SJCRH30 (cell line): ENCODE data around the gene MYBPH. TPM values are rescaled to one million over a fixed set of nuclear protein-coding genes. Genes with fewer than 3 reads are reported as not detected.

Experiments
- DNase-seq, 2 experiments: peaks; one replicate each; pipeline ENCODE4 v3.0.0-alpha.2; 2015 to 2020
- H3K27ac ChIP-seq: fragments of 250-450 bp; sonication (Bioruptor Pico); 2 replicates; pipeline ENCODE4 v1.5.1; 2020; ENCODE audit warnings: mild to moderate bottlenecking, moderate library complexity
- H3K27me3 ChIP-seq: fragments of 250-450 bp; sonication (Bioruptor Pico); 2 replicates; pipeline ENCODE4 v1.5.1; 2020; ENCODE audit warnings: mild to moderate bottlenecking, moderate library complexity
- H3K36me3 ChIP-seq: fragments of 250-450 bp; sonication (Bioruptor Pico); 2 replicates; pipeline ENCODE4 v1.5.1; 2020; ENCODE audit warnings: mild to moderate bottlenecking, moderate library complexity
- H3K4me1 ChIP-seq: fragments of 250-450 bp; sonication (Bioruptor Pico); 2 replicates; pipeline ENCODE4 v1.5.1; 2020; ENCODE audit warnings: mild to moderate bottlenecking, moderate library complexity
- H3K4me3 ChIP-seq: fragments of 250-450 bp; sonication (Bioruptor Pico); 2 replicates; pipeline ENCODE4 v1.5.1; 2020; ENCODE audit warnings: mild to moderate bottlenecking, moderate library complexity
- H3K9me3 ChIP-seq: fragments of 250-450 bp; sonication (Bioruptor Pico); replicated peaks from 2 replicates; pipeline ENCODE4 v1.5.1; 2020; ENCODE audit warnings: mild to moderate bottlenecking, moderate library complexity
- total RNA-seq: library from RNA; depleted of rRNA; stranded (reverse); fragments of >200 nt; shearing (Covaris generic); gene quantifications from 2 replicates; pipeline ENCODE4 v1.2.3, GENCODE V29; 2014; rRNA removed

Gene MYBPH
- total RNA-seq, 1 experiment from 2014 or later, result 1.8 TPM

GRCh38 chr1:203121186-203122015 is 54.2 kb downstream of the MYBPH start:
- Histone ChIP-seq H3K36me3 (no peaks in the 10 kb centered on the region), H3K27ac (no peak overlapping the region), H3K9me3 (no peaks in the 10 kb centered on the region), H3K27me3 (no peaks in the 10 kb centered on the region), H3K4me3 (no peak overlapping the region), H3K4me1 (peaks cover 22% of the 10 kb centered on the region)
- DNase-seq, result no peak

GRCh38 chr1:203120325-203121153 is 55.1 kb downstream of the MYBPH start:
- no peak for DNase-seq
- Histone ChIP-seq H3K27ac (no peak overlapping the region), H3K36me3 (no peaks in the 10 kb centered on the region), H3K4me1 (peaks cover 24% of the 10 kb centered on the region), H3K9me3 (no peaks in the 10 kb centered on the region), H3K27me3 (no peaks in the 10 kb centered on the region), H3K4me3 (no peak overlapping the region)

Other genes with a start within 250 kb of the MYBPH start
- 33.9 and 36.4 TPM in 2 replicates for gene KLHL12, start 248.6 kb downstream of the MYBPH start, total RNA-seq
- gene ADIPOR1, start 217.5 kb downstream of the MYBPH start, total RNA-seq, result 127 and 133 TPM in 2 replicates
- 57.7 and 65.3 TPM in 2 replicates for gene CYB5R1, start 208.6 kb downstream of the MYBPH start, total RNA-seq
- 110 and 121 TPM in 2 replicates for gene TMEM183A, start 168.5 kb downstream of the MYBPH start, total RNA-seq
- 13.9 and 21.5 TPM in 2 replicates for gene PPFIA4, start 149.3 kb downstream of the MYBPH start, total RNA-seq
- gene MYOG, start 89.8 kb downstream of the MYBPH start, total RNA-seq, result 525 and 538 TPM in 2 replicates
- gene ADORA1, start 48.1 kb downstream of the MYBPH start, total RNA-seq, result 53.8 and 60.9 TPM in 2 replicates
- gene CHI3L1, start 10.9 kb upstream of the MYBPH start, total RNA-seq, result not detected in 2 replicates
- 0.08 and 0.18 TPM in 2 replicates for gene CHIT1, start 53.8 kb upstream of the MYBPH start, total RNA-seq
- 59.8 and 63.1 TPM in 2 replicates for gene BTG2, start 129.7 kb upstream of the MYBPH start, total RNA-seq
- 7.5 and 7.6 TPM in 2 replicates for gene FMOD, start 175.3 kb upstream of the MYBPH start, total RNA-seq